Stimulated activated CD8-positive, alpha-beta memory T cell treated with anti-CD3 and anti-CD28 coated beads, Interleukin-7, amount 100 ng/mL, for 24 hours (primary cell): ENCODE measurements around the gene GALNT18.

Experiments
- DNase-seq: peaks from one replicate; pipeline ENCODE4 v3.0.0-alpha.2; 2020; ENCODE audit warnings: low read depth

Gene GALNT18

GRCh38 chr11:11621573-11622339, at the start of gene GALNT18:
GALNT18 (minus strand) TSS chr11:11622005.
- DNase-seq: peak; percentile 38

DNA sequence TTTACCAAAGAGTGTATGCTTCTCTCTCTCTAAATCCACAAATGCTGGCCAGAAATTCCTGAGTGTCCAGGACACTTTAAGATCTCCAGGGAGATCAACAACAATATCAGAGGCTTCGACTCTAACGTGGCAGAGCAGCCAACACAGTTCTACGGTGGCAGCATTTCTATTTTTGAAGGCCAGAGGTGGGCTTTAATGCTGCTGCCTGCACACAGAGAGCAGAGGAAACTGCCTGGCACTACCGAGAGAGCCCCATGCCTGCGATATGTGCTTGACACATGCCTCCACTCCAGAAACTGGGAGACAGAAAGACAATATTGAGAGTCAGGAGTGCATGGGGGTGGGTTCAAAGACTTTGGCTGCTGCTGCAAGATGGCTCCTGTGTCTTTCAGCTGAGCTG, 48.8 kb upstream of the GALNT18 start:
- DNase-seq: no peak

GRCh38 chr11:11669233-11669846, 47.5 kb upstream of the GALNT18 start:
- no peak for DNase-seq

DNA sequence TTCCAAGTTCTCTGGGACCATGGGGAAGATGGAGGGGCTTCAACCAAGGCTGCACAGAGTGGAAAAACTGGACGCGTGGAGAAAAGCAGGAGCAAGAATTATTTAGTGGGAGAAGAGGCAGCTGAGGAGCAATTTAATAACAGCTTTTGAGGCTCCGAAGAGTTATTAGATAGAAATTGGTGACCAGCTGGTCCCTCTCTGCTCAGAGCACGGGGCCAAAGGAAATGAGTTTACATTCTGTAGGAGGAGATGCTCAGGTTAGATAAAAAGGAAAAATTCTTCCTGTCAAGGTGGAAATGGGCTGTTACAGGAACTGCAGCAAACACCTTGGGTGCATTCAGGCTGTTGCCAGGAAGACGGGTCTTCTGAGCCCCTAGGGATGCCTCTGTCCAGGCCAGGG, 47.0 kb upstream of the GALNT18 start:
- DNase-seq: no peak

GRCh38 chr11:11668274-11668673, 46.5 kb upstream of the GALNT18 start:
- no peak for DNase-seq

DNA sequence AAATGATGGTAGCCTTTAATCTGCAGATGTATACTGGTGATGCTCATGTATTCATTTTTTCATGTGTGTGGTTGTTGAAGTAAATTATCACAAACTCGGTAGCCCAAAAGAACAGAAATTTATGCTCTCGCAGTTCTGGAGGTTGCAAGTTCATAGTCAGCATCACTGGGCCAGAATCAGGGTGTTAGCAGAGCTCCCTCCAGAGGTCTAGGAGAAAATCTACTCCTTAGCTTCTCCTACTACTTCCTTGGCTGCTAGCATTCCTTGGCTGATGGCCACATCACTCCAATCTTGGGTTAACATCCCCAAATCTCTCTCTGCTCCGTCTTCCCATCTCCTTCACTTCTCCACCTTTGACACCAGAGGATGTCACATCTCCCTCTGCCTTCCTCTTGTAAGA, 45.3 kb upstream of the GALNT18 start:
- DNase-seq: no peak

DNA sequence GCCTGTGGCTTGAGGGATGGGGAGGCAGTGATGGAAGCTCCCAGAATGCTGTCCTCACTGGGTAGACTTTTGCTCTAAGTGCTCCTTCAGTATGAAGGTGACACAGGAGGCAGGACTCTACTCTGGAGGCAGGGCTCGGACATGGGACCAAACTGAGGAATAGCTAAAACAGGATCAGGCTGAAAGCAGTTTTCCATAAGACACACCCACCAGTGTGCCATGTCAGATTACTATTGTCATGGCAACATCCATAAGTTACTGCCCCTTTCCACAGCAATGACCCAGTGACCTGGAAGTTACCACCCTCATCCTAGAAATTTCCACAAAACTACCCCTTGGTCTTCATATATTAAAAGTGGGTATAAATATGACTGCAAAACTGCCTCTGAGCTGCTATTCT, 43.6 kb upstream of the GALNT18 start:
- no peak for DNase-seq

GRCh38 chr11:11663907-11664306, 42.1 kb upstream of the GALNT18 start:
- no peak for DNase-seq

DNA sequence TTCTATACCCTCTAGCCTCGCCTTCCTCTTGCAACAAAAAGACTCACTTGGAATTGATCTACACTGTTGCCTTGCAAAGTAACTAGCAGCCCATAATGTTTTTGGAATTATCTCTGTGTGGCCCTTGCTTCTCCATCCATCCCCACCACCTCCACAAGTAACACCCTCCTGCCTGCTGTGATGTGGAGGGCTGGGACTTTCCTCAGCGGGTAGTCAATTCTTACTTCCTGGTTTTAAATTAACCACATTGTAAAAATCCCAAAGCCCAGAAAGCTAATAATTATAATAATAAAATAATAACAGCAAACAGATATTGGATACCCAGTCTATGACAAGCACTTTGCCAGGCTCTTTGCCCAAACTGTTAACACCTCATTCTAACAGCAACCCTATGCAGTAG, 40.8 kb upstream of the GALNT18 start:
- DNase-seq: no peak

GRCh38 chr11:11661326-11662040, 39.7 kb upstream of the GALNT18 start:
- no peak for DNase-seq

GRCh38 chr11:11660363-11660740, 38.5 kb upstream of the GALNT18 start:
- no peak for DNase-seq

GRCh38 chr11:11659567-11660362, 38.0 kb upstream of the GALNT18 start:
- DNase-seq: no peak

DNA sequence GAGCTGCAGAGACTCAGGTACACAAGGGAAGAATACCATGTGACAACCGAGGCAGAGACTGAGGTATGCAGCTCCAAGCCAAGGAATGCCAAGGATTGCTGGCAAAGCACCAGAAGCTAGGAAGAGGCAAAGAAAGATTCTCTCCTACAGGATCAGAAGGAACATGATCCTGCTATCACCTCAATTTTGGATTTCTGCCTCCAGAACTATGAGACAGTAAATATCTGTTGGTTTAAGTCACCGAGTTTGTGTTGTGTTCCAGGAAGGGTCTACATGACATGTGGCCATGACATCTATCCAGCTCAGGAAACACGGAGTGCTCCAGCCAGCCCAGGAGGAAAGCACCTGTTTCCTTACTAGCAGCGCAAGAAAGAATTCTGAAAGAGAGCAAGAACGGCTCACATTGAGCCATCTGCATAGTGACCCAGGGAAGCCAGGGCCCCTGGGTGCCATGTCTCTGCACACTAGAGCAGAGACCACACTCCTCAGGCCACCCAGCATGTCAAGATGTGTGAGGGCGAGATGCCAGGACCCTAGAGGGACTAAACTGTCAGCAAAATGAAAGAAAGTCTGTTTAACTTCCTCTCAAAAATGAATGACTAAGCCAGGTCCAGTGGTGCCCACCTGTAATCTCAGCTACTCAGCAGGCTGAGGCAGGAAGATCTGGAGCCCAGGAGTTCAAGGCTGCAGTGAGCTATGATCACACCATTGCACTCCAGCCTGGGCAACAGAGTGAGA, 35.6 kb upstream of the GALNT18 start:
- no peak for DNase-seq

DNA sequence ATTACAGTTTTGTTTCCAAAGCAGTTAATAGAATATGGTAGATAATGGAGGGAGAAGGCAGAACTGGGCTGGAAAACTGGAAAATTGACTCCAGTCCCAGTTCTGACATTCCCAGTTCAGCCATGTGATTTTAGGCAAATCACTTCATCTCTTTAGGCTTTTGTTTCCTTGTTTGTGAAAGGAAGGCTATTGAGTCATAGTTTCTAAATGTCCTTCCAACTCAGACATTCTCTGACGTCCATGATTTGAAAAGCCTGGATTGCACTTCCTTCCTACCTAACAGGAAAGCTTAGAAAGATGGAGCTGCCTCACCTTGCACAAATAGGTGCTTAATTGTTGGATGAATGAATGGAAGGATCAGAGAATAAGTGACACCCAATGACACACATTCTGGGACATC, 19.8 kb upstream of the GALNT18 start:
- DNase-seq: no peak

DNA sequence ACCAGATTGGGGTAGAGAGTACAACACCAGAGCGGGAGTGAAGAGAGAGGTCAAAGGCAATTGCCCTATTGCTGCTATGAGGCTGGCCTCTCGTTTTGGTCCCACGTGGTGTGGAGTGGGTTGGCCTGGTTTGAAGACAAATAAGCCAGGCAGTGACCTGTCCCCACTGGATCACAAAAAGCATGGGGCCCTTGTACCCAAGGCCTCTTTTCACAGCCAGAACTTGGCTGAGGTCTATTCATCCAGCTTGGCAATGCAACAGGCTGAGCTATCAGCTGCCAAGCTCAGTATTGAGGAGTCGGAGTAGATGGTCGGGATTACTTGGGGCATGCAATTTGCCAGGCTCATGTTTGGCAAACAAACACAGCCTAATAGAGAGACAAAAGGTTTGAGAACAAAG, 19.2 kb upstream of the GALNT18 start:
- DNase-seq: no peak

GRCh38 chr11:11640152-11640551, 18.3 kb upstream of the GALNT18 start:
- no peak for DNase-seq

- no peak for DNase-seq
Observed at GRCh38 chr11:11636671-11637070, 14.9 kb upstream of the GALNT18 start.

DNA sequence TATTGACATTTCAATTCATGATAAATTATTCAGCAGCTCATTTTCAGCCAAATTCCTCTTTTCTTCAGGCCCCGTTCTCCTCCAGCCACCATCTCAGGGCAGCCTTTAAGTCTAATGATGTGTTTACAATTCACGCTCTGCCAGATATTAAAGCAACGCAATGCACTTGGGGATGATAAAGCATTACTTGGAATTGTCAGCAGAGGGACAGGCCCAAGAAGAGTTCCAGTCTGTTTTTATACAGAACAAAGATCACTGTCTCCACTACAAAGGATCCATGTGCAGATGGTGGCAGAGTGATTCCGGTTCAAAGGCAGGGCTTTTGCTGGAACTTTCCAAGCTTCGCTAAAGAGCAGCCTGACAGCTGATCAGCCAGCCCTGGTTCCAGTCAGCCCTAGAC, 13.6 kb upstream of the GALNT18 start:
- DNase-seq: no peak

DNA sequence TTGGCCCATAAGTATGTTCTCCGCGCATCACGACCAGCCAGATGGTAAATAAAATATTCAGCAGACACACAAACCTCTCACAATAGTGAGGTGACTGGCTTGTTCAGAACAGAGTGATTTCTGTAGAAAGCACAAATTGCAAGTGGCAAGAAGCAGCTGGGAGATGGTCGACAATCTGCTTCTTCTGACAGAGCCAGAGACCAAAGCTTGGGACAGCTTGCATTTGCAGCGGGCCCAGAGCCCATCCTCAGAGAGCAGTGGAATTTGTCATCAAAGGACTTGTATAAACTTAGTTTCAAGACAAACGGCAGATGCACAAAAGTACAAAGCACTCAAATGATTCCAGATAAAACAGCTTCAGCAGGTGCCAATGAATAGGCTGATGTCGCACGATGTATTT, 7.6 kb upstream of the GALNT18 start:
- DNase-seq: no peak

GRCh38 chr11:11628651-11629050, 6.8 kb upstream of the GALNT18 start:
- DNase-seq: no peak

DNA sequence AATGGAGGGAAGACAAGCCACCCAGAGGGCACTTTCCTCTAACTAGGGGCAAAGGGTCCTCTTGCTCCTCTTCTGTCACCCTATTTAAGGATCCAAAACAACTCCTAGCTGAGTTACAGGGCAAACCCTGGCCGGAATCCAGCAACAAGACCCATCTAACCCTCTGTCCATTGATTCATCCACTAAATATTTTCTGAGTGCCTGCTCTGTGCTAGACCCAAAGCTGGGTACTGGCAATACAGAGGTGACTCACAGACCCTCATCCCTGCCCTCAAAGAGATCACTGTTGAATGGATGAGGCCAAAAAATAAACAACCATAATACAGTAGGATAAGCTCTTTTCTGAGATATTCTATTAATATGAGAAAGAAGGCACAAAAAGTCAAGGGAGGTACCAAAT, 4.3 kb upstream of the GALNT18 start:
- DNase-seq: no peak

- DNase-seq: no peak
Observed at GRCh38 chr11:11624926-11625325, 3.1 kb upstream of the GALNT18 start.
